Inflammatory macrophage treated with lipopolysaccharide for 4 hours (primary cell): Measurements from ENCODE around the gene TMEM139.
A peak's percentile ranks its signal among the peaks of the same experiment; 100 is the strongest.

Source experiments
- DNase-seq: peaks from one replicate; pipeline ENCODE4 v3.0.0-alpha.2; 2020

Gene TMEM139

DNA sequence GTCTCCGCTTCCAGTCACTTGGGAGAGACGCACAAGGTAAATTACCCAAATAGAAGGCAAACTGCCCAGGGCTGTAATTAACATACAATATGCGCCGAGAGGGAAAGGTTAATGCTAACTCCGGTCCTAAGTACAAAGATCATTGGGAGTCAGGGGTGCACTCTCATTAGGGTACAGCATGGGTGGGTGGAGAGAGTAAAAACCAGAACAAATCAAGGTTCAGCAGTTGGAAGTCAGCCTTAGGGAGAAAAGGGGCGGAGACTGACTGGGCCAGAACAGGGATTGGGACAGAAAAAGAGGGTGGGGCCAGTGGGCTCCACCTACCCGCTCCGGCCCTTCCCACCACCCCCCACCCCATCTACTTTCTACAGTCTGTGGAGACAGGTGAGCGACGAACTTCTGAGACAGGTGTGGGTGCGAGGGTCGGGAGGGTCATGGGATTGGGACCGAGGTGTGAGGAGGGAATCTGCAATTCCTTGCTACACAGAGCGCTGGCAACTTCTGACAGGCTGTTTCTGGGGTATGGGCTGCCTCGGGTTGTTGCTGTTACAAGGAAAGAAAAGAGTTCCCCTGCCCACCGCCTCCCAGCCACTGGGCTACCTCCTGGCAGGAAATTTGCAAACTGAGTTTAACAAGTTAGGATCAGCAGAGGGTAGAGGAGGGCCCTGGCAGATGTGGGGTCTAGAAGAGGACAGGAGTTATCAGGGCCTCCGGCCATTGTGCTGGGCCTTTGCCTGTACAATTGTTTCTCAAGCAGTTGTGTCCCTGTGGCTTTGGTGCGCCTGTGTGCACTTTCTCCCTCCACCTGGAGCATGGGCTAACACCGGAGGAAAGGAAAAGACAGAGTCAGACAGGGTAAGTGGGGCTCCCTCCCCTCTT, at the start of gene TMEM139:
TMEM139 (plus strand) TSS at position 368 of the 879 bp plus-strand sequence. CDS start 1,000 bp downstream, outside the sequence.
- no peak for DNase-seq

- peak; percentile 53 for DNase-seq
These were observed 49.2 kb upstream of the TMEM139 start for GRCh38 chr7:143235561-143235960.

GRCh38 chr7:143236408-143236990, 48.3 kb upstream of the TMEM139 start:
- no peak for DNase-seq

GRCh38 chr7:143237366-143237765, 47.4 kb upstream of the TMEM139 start:
- peak; percentile 75 for DNase-seq

DNA sequence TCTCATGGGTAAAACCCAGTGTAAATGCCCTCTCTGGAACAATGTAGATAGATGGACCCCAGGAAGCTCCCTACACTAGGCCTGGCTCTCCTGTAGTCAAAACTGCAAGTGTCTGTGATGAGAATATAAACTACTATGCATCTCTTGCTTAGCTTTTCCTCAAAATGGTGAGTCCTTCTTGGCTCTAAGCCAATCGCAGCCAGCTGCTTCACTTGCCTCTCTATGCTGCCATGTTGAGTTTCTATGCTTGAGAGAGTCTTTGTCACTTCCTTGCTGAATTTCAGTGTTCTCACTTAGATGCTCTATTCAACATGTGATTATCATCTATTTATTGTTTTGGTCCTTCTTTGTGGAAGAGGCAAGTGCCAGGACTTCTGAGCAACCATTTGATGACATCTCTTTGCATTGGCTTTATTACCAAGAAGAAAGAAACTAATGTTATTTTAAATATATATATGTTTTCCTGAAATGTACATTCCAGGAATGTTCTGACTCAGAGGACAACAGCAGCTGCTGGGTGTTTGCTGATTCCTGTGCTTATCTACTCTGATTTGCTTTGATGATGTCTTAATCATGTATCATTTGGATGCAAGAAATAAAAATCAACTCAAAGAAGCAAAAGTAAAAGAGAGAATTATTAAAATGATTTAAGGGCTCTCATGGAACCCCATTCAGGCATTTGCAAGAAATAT, 46.3 kb upstream of the TMEM139 start:
- DNase-seq: no peak

DNA sequence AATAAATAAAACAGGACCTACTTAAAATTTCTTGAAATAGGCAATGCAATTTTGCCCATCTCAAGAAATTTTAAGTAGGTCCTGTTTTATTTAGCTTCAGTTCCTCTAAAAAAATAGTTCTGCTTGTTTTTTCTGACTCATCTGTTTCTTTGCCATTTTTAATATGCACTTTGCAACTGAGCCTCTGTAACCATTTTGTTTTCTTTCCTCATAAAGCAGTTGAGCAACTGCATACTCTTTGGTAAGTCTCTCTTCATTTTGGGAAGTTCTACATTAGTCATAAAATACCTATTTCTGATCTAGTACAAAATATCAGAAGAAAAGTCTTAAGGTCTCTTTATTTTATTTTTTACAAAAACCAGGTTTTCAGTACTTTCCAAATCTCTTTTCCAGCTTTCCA, 44.9 kb upstream of the TMEM139 start:
- peak; percentile 95 for DNase-seq

DNA sequence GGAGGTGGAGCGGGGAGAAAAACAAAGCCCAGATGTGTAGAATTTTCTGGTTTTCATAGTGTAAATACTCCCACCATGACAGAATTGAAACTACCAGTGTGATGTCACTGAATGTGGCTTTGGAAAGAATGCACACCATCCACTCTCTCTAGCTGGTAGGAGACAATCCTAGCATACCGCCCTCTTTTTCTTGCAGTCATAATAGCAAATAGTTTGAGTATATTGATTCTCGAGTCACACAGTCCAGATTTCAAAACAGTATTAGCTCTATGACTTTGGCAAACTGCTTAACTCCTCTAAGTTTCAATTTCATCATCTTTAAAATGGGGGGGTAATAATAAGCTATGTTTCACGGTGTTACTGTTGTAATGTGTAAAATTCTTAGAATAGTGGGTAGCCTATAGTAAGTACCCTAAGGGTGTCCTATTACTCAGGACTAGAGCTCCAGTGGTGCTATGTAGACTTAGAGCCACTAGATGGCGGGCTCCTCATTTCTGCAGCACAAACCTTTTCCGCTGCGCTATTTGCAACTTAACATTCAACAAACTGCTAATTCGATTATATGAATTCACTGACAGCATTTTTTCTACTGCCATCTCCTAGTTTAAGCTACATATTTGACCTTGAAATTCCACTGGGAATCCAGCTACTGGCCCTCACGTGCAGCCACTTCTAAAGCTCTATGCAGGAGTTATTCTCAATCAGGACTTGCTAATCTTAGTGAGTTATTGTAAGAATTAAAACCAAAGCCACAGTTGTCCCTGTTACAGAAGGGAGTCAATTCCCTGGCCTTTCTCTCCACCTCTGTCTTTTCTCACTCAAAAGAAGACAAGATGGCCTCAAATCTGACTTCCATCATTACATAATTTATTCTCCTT, 44.2 kb upstream of the TMEM139 start:
- peak; percentile 75 for DNase-seq

DNA sequence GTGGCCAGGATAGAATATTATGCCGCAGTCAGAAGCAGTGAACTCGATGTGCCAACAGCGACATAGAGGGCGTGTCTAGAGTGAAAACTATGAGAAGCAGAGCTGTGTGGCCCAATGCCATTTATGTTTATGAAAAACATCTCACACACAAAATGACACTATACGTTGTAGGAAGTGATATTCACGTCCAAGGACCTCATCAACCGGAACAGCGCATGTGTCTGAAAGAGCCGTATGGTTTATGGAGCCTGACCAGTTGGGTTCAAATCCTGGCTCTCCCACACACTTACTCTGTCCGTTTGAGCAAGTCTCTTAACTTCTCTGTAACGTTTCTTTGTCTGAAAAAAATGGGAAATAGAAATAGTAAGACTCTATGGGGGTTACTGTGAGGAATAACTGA, 42.5 kb upstream of the TMEM139 start:
- peak; percentile 63 for DNase-seq

DNA sequence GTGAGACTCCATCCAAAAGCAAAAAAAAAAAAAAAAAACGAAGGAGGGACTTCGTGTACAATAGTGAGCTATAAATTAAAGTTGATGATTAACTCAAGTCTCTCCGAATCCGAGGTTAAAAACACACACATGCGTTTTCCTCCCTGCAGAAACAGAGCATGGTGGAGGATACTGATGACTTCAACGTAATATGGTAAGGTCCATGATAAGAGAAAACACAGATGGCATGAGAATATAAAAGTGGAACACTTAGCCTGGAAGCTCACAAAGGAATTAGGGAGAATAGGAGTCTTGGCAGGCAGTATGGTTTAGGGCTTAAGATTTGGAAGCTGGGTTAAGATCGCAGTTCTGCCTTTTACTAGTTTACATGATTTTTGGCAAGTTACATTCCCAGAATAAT, 41.6 kb upstream of the TMEM139 start:
- no peak for DNase-seq

DNA sequence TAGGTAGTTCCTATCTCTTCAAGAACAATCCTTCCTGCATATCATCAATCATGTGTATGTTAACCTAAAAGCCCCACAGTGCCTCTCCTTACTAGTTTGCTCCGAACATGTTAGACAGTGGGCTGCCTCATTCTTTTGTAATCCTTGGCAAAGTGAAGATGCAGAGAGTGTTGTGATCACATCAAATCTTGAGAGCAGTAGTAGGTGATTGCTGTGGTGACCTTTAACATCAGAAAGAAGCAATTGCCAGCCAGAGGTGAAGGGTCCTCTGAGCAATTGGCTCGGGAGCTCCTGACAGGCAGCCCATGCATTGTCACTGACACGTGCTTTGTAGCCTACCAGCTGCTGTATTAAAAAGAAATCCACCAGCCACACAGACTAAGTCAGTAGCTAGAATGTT, 41.1 kb upstream of the TMEM139 start:
- no peak for DNase-seq

DNA sequence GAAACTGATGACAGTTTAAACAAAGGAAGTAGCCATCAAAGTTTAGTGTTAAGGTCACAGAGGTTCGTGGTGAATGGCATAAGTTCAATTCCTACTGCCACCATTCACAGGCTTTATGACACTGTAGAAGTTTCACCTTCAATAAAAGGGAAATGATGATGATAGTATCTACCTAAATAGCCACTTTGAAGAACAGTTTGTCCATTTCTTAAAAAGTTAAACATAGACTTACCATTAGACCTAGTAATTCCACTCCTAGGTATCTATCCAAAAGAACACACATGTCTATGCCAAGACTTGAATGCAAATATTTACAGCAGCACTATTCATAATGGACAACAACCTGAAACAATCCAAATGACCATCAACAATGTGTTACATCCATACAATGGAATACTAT, 40.4 kb upstream of the TMEM139 start:
- no peak for DNase-seq

DNA sequence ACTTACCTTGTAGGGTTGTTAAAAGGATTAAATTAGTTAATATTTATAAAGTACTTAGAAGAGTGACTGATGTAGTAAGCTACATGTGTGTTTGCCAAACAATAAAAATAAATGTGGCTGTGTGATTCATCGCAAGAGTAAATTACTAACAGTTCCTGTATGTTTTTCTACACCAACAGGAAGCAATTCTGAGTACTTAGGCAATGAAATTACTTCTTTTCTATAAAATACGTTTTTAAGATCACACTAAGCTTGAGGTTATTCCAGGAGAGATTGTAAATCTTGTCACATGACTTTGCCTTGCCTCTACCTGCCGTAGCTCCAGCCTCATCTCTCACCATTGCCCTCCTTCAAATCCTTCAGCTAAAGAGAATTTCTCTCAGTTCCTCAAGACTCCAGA, 39.6 kb upstream of the TMEM139 start:
- DNase-seq: peak; percentile 83

GRCh38 chr7:143247372-143247771, 37.4 kb upstream of the TMEM139 start:
- DNase-seq: no peak

- peak; percentile 57 for DNase-seq
These were observed 35.9 kb upstream of the TMEM139 start for GRCh38 chr7:143248761-143249354.

DNA sequence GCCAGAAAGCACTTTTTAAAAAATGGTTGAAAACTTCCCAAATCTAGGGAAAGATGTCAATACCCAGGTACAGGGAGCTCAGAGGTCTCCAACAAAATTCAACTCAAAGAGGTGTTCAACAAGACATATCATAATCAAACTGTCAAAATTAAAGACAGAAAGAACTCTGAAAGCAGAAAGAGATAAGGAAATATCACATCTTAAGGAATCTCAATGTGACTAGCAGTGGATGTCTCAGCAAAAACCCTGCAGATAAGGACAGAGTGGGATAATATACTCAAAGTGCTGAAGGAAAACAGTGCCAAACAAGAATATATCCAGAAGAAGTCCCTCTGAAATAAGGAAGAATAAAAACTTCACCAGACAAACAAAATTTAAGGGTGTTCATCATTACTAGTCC, 34.6 kb upstream of the TMEM139 start:
- DNase-seq: no peak

DNA sequence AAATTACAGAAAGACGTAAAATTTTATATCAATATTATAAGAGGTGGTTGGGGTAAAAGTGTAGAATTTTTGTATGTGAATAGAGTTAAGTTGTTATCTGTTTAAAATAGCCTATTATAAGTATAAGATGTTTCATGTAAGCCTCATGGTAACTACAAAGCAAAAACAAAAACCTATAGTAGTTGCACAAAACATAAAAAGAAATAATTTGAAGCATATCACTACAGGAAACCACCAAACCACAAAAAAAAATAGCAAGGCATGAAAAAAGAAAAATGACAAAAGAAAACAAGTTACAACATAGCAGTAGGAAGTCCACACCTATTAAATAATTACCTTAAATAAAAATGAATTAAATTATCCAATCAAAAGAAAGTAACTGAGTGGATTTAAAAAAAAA, 33.9 kb upstream of the TMEM139 start:
- DNase-seq: no peak

GRCh38 chr7:143252006-143252405, 32.8 kb upstream of the TMEM139 start:
- no peak for DNase-seq

- DNase-seq: no peak
These were observed 29.2 kb upstream of the TMEM139 start for GRCh38 chr7:143255564-143255963.

DNA sequence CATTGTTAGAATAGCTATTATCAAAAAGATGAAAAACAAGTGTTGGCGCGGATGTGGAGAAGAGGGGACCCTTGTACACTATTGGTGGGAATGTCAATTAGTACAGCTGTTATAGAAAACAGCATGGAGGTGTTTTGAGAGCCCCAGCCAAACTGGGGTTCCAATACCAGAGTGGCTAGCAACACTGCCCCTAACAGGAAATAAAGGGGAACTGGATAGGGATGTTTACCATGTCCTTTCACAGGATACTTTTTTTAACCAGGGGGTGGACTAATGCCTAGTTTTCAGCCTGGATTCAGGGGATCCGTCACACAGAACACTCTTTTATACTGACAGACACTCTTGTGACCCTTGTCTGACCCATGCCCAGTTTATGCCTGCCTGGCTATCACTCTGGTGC, 28.4 kb upstream of the TMEM139 start:
- no peak for DNase-seq

DNA sequence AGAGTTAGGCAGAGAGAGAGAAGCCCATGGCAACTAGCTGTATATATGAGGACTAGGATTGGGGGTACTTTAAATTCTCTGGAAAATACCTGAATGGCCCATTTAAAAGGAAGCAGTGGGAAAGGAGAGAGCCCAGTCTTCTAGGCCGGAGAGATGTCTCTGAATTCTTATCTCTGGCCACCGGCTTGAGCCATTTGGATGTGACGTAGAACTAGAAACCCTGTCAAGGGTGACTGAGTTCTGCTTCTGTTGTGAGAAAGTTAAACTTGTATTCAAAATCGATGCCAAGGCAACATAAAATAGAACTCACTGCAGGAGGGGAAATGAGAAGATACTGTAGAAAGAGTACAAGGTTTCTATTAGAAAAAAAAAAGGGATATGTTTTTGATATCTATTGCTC, 27.8 kb upstream of the TMEM139 start:
- DNase-seq: no peak

DNA sequence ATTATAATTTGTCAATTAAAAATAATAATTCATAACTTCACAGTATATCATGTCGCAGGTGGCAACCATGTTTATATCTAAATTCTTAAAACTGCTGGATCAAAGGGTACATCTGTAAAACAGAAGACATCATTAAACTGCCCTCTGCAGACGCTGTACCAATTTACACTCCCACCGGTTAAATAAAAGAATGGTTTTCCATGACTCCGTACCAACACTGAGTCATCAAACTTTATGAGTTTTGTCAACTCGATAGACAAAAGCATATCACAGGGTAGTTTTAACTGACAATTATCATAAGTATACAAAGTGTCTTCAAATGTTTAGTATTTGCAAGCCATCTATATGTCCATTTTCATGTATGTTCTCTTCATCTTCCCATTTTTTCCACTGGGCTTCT, 27.3 kb upstream of the TMEM139 start:
- no peak for DNase-seq

DNA sequence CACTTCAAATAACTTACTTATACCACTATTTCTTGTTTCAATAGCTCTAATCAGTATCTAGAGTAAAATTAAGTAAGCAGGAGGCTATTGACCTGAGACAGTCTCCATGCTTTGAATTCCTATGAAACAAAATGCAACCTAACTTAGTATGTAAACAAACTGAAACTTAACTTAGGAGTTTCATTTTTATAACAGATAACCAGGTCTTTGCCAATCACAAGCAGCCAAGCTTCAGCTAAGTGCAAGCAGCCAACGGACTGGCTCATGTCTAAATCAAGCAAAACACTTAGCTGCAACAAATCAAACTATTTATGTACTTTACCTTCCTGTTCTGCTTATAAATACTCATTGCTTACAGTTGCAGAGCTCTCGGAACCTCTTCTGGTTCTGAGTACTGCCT, 25.9 kb upstream of the TMEM139 start:
- DNase-seq: peak; percentile 61

DNA sequence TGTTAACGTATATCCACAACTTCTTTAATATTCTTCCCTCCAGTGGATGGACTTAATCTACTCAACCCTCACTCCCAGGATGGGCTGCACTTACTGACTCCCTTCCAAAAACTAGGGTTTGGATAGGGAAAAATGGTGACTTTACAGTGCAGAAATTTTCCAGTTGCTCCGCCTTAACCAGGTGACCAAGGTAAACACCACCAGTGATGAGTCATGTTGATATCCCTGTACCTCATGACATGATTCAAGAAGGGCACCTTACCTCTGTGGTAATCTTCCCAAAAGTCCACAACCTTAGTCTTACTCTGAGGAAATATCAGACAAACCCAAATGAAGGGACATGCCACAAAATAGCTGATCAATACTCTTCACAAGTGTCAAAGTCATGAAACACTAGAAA, 25.0 kb upstream of the TMEM139 start:
- no peak for DNase-seq
